Measurements from ENCODE around the gene RUFY3. TPM values are rescaled to one million over a fixed set of nuclear protein-coding genes. Genes with fewer than 3 reads are reported as not detected.

The RUFY3 gene
- polyA plus RNA-seq, 2 of the 4 experiments (the other 2 are of a cell fraction), result 8.1 to 20.8 TPM

DNA sequence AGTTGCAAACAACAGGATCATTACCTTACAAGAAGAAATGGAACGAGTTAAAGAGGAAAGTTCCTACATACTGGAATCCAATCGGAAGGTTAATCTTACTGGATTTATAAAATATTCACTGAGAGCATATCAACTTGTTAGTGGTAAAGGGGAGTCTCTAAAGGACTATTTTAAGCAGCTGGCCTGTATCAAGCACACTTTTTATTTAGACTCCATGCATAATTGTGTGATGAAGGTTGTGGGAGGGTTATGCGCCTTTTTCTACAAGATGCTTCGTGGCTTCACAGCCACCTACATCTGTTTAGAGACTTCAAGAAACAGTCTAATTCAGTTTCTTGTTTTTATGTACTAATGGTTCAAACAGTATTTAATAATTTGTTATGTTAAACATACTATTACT lies 61.3 kb downstream of the RUFY3 start:
- no peak overlapping the region for H3K4me3 ChIP-seq
- H3K9me3 ChIP-seq, result no peaks in the 10 kb centered on the region
- no peak for FAIRE-seq
- no peak for ATAC-seq
- POLR2A ChIA-PET, result no interaction called here
- CTCF ChIA-PET, result no interaction called here
- no peak overlapping the region for H3K27ac ChIP-seq
- TF ChIP-seq FOXS1 (CRISPR knock-in tag; IDR thresholded peaks at IDR 0.05), result no peak
- no peak for TF ChIP-seq CHD4 (IDR thresholded peaks at IDR 0.05; ENCODE audit: borderline replicate concordance)
- no peak for TF ChIP-seq NFE2L2 (conservative IDR thresholded peaks at IDR 0.05; ENCODE audit: low read length)
- TF ChIP-seq GATA3 (IDR thresholded peaks at IDR 0.05; ENCODE audit: borderline replicate concordance), result no peak
- no peak for DNase-seq (ENCODE audit: low read depth in 1 of 2, low spot score in 1 of 2)
- H3K4me2 ChIP-seq, result no peak overlapping the region
- no peaks in the 10 kb centered on the region for H3K4me1 ChIP-seq
- 92% methylated on average over 4 of the region's 4 CpGs for WGBS (ENCODE audit: missing lambda C conversion rate)

DNA sequence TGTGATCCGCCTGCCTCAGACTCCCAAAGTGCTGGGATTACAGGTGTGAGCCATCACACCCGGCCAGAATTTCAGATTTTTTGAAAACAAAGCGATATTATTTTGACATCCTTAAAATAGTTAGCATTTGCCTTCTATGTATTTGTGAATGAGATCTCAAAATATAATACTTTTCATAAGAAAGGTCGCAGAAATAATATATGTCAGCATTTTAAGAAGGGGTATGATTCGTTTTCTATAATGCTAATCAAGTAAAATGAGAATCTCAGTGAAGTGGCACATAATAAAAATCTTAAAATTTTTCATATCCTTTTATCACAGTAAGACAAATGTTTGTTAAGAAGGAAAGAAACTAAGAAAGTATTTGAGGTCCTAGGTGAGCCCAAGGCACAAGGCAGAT lies 65.7 kb downstream of the RUFY3 start:
- WGBS (ENCODE audit: missing lambda C conversion rate), result 97% methylated on average over 5 of the region's 5 CpGs
- no peak for DNase-seq (ENCODE audit: low read depth in 1 of 2, low spot score in 1 of 2)
- Histone ChIP-seq H3K27ac (no peak overlapping the region), H3K4me2 (no peak overlapping the region), H3K4me1 (no peaks in the 10 kb centered on the region), H3K4me3 (no peak overlapping the region), H3K9me3 (no peaks in the 10 kb centered on the region)
- POLR2A ChIA-PET, result no interaction called here
- ATAC-seq, result no peak
- TF ChIP-seq MAFK (IDR thresholded peaks at IDR 0.05; ENCODE audit: partially characterized antibody), result peak; percentile 46
- TF ChIP-seq CBX8 (IDR thresholded peaks at IDR 0.05), result no peak
- TF ChIP-seq HOXB5 (CRISPR knock-in tag; IDR thresholded peaks at IDR 0.05), result no peak
- TF ChIP-seq, protein P1, sequence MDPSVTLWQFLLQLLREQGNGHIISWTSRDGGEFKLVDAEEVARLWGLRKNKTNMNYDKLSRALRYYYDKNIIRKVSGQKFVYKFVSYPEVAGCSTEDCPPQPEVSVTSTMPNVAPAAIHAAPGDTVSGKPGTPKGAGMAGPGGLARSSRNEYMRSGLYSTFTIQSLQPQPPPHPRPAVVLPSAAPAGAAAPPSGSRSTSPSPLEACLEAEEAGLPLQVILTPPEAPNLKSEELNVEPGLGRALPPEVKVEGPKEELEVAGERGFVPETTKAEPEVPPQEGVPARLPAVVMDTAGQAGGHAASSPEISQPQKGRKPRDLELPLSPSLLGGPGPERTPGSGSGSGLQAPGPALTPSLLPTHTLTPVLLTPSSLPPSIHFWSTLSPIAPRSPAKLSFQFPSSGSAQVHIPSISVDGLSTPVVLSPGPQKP (IDR thresholded peaks at IDR 0.05; ENCODE audit: low read depth, low read length), result no peak
- TF ChIP-seq RAD21 (conservative IDR thresholded peaks at IDR 0.05 in 1 of 2, IDR thresholded peaks at IDR 0.05 in 1 of 2), result no peak
- CTCF ChIA-PET, result interaction anchor here (0.7 kb wide), 1 partner anchor 87 kb away, joined by 4 read pairs; no protein-coding TSS in a partner anchor
- no peak for FAIRE-seq

DNA sequence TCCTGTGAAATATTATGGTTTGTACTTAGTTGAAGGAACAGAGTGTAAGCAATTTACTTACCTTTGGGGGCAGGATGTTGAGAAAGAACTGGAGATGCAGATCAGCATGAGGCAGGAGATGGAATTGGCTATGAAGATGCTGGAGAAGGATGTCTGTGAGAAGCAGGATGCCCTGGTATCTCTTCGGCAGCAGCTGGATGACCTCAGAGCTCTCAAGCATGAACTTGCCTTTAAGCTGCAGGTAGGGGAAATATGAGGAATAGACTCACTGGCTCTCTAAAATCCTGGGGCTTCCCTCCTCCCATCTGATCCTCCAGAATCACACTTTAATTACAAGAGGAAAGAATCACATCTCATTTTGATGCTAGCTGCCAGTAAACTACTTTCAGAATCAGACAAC lies 67.0 kb downstream of the RUFY3 start:
- no peak for FAIRE-seq
- H3K4me2 ChIP-seq, result no peak overlapping the region
- TF ChIP-seq CHD2 (IDR thresholded peaks at IDR 0.05; ENCODE audit: low read length, partially characterized antibody) (no peak), FOSB (CRISPR knock-in tag; IDR thresholded peaks at IDR 0.05) (no peak), HEYL (CRISPR knock-in tag; IDR thresholded peaks at IDR 0.05) (no peak), EHMT2 (IDR thresholded peaks at IDR 0.05; ENCODE audit: low read depth) (no peak), CEBPB (IDR thresholded peaks at IDR 0.05) (no peak), RFX5 (IDR thresholded peaks at IDR 0.05) (no peak), RCOR1 (IDR thresholded peaks at IDR 0.05; ENCODE audit: low read depth, low read length) (no peak), JUNB (IDR thresholded peaks at IDR 0.05) (no peak), NR3C1 (IDR thresholded peaks at IDR 0.05) (no peak), CHD4 (IDR thresholded peaks at IDR 0.05; ENCODE audit: borderline replicate concordance) (no peak), RARB (CRISPR knock-in tag; IDR thresholded peaks at IDR 0.05) (no peak)
- TF ChIP-seq, protein P1 (IDR thresholded peaks at IDR 0.05; ENCODE audit: low read depth, low read length), result no peak
- TF ChIP-seq, protein P2, sequence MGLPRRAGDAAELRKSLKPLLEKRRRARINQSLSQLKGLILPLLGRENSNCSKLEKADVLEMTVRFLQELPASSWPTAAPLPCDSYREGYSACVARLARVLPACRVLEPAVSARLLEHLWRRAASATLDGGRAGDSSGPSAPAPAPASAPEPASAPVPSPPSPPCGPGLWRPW (IDR thresholded peaks at IDR 0.05), result no peak
- TF ChIP-seq, protein P3, sequence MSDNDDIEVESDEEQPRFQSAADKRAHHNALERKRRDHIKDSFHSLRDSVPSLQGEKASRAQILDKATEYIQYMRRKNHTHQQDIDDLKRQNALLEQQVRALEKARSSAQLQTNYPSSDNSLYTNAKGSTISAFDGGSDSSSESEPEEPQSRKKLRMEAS (IDR thresholded peaks at IDR 0.05), result no peak
- TF ChIP-seq, protein P4, sequence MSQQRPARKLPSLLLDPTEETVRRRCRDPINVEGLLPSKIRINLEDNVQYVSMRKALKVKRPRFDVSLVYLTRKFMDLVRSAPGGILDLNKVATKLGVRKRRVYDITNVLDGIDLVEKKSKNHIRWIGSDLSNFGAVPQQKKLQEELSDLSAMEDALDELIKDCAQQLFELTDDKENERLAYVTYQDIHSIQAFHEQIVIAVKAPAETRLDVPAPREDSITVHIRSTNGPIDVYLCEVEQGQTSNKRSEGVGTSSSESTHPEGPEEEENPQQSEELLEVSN (IDR thresholded peaks at IDR 0.05; ENCODE audit: borderline replicate concordance, low read depth), result no peak
- H3K4me1 ChIP-seq, result no peaks in the 10 kb centered on the region
- ATAC-seq, result no peak
- no peak for DNase-seq (ENCODE audit: low read depth in 1 of 2, low spot score in 1 of 2)
- no peak overlapping the region for H3K27ac ChIP-seq
- ChIA-PET CTCF (no interaction called here), POLR2A (no interaction called here)
- WGBS (ENCODE audit: missing lambda C conversion rate), result 86% methylated on average over 1 of the region's 1 CpG
- no peaks in the 10 kb centered on the region for H3K9me3 ChIP-seq
- no peak overlapping the region for H3K4me3 ChIP-seq
